HG02870 (cell line): ENCODE results near the gene ACYP2.
"Not testable (repeated sequence)": the region's sequence is repeated elsewhere in the genome, so short reads cannot be mapped to it uniquely, and the experiment has no call there.

Source experiments
- ATAC-seq: cut with Tn5 transposase; IDR thresholded peaks from one replicate; pipeline ENCODE4 v1.9.1; 2021; ENCODE audit warnings: mild to moderate bottlenecking, moderate library complexity; ENCODE audit not compliant: unreplicated experiment

Gene ACYP2

DNA sequence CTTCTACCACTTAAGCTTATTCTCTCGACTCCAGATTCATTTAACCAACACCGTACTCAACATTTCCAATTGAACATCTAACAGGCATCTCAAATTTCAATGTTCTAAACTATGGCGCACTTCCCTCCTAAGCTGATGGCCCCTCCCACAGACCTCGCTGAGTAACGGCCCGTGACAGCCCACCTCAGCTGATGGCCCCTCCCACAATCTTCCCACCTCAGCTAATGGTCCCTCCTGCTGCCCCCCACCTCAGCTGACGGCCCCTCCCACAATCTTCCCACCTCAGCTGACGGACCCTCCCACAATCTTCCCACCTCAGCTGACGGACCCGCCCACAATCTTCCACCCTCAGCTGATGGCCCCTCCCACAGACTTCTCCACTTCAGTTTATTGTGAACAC lies 197.7 kb downstream of the ACYP2 start:
- ATAC-seq, result no peak

DNA sequence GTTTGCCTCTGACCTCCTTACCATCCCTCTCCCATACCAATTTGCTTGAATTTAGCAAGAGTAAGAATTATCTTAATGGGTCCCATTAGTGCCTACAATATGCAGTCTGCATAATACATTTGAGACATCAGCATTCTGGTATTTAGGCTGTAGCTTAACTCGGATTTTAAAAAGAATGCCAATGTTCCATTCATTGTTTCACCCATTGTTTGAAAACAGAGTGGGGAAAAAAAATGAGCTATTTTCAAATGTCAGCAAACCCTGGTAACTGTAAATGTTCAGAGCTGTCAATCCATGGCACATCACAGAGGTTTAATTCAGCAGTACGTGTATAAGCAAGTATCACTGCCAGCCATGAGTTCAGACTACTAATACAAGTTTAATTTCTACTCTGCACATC lies 202.6 kb downstream of the ACYP2 start:
- no peak for ATAC-seq

GRCh38 chr2:54318821-54319220 lies 203.4 kb downstream of the ACYP2 start:
- no peak for ATAC-seq

DNA sequence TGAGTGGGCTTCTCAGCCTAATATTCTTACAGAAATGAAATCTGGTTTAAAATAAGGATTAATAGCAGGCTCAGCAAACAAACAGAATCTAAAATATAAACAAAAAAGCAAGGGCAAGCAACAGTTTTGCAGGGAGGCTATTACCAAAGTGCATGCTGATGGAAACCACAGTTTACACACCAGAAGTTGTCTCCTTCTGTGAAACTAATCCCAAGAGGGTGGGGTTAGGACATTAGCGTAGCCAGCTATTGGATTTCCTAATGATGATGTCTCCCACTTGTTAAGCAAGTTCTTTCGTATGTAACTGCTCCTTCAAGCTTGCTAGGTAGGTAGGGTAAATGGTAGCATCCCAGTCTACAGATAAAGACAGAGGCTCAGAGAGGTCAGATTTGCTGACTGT lies 205.6 kb downstream of the ACYP2 start:
- ATAC-seq, result no peak

DNA sequence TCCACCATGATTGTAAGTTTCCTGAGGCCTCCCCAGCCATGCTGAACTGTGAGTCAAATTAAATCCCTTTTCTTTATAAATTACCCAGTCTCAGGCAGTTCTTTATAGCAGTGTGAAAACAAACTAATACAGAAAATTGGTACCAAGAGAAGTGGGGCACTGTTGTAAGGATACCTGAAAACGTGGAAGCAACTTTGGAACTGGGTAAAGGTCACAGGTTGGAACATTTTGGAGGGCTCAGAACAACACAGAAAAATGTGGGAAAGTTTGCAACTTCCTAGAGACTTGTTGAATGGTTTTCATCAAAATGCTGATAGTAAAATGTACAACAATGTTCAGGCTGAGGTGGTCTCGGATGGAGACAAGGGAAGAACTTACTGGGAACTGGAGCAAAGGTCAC lies 209.1 kb downstream of the ACYP2 start:
- ATAC-seq, result not testable (repeated sequence)

DNA sequence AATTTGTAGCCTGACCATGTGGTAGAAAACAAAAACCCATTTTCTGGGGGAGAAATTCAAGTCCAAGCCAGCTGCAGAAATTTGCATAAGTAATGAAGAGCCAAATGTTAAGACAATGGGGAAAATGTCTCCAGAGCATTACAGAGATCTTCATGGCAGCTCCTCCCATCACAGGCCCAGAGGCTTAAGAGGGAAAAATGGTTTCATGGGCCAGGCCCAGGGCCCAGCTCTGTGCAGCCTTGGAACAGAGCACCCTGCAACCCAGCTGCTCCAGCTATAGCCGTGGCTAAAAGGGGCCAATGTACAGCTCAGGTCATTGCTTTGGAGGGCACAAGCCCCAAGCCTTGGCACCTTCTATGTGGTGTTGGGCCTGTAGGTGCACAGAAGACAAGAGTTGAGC lies 209.7 kb downstream of the ACYP2 start:
- ATAC-seq, result no peak

DNA sequence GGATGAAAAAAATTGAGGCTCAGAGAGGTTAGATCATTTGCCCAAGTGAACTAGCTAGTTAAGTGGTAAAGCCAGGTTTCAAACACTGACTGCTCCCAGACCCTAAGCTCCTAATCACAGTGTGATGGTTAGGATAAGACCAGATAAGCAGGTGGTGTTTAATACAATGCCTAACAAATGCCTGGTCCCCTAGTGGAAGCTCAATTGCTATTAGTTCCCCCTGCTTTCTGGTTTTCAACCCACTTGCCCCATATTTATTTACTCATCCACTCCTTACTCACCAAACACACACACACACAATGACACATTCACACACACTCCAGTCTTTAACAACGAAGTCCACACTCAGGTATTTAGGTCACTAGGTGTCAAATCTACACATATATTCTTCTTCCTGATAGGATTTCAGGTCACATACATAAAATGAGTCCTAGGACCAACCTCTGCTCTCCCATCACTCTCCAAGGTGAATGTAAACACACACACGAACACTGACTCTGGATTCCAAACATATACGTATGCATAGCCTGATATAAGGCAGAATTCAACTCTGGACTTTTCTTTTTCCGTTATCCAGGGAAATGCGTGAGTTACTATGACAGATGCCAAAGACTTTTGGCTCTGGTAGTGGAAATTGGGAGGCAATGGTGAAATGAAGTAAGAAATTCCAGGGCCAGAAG lies 214.2 kb downstream of the ACYP2 start:
- ATAC-seq, result no peak

DNA sequence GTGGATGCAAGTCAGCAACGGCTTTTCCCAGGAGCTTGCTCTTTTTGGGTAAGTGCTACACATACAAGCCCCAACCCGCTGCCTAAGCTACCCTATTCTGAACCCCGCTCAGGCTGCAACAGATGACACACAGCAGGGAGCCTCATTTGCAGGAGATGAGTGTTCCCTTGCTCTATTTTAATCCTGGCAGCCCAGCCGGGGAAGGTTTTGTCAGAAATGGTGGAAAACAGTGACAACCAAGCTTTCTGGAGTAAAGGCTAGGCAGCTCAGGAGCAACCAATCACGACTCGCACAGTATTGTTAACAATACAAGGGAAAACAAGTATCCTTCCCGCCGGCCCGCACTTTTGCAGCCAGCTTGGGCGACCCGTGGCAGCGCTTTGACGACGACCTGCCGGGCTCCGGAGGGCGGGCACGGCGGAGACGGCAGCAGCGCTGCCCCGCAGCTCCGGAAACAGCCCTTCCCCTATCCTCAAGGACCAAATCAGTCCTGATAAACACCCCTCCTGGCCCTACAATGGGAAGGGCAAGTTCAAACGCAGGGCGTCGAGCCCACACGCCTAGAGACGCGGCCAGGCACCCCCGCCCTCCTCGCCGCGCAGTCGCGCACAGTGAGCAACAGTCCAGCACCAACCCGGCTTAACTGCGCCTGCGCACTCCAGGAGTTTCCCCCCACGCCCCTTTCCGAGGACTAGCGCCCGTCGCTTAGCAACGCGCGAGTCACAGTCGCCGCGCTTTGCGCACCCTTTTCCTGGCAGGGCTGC lies 214.9 kb downstream of the ACYP2 start:
- peak; percentile 97 for ATAC-seq

DNA sequence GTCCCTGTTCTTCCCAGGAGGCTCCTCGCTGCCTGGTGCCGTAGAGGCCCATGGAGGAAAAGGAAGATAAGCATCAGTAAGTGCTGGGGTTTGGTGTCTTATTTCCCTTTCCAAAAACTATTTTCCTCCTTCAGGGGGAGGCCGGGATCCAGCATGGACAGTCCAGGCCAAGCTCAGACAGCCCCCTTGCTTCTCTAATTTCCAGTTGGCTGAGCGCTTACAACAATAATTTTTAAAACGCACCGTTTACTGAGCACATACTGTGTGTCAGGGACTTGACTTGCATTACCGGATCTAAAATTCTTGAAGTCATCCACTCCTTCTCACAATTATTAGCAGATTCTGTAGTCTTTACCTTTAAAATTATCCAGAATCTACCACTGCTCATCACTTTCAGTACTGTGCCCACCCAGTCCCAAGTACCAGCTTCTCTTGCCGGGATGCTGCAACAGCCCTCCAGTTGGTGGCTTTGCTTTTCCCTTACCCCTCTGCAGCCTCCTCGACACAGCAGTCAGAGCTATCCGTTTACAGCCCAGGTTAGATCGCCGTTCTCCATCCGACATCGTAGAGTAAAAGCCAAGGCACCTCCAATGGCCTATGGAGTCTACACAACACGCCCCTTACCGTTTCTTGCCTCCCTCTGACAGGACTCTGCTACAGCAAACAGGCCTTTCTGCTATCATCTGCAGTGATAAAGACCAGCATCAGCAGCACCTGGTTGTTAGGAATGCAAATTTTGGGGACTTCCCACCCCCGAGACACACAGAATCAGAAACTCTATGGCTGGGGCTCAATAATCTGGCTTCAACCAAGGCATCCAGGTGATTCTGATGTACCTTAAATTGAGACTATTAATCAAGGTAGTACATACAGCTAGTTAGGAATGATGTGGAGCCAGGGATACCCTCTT lies 215.8 kb downstream of the ACYP2 start:
- peak; percentile 50 for ATAC-seq

DNA sequence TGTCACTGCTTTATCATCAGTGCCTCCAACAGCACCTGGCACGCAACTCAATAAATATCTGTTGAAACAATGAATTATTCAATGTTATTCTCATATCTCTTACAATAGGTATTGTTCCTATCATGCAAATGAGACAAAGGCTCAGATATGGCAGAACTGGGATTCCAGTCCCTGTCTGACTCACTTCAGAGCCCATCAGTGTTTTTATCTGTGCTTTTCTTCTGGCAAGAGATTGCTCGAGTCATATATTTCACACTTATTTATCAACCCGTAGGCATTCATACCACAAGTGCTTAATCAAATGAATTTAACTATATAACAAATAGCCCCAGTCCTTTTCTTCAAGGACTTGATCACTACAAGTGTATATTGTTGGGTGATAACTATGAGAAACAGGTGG lies 217.0 kb downstream of the ACYP2 start:
- ATAC-seq, result no peak

GRCh38 chr2:54336136-54336976 lies 220.9 kb downstream of the ACYP2 start:
- no peak for ATAC-seq

GRCh38 chr2:54336977-54337255 lies 221.5 kb downstream of the ACYP2 start:
- ATAC-seq, result no peak

DNA sequence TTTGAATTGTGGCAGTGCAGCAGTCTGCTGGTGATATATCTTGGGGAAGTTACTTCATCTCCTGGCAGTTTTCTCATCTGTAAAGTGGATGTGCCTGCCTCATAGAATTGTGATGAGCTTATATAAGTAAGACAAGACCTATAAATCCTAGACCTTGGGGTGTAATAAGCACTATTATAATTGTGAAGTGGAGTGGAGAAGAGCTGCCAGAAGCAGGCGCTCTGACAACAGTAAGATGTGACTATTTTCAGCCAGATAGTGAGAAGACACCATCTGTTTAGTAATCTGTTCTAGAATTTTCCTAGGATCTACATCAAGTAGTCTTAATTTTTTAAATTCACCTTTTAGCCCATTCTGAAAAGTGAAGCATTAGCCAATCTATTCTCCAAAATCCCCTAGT lies 226.2 kb downstream of the ACYP2 start:
- no peak for ATAC-seq

DNA sequence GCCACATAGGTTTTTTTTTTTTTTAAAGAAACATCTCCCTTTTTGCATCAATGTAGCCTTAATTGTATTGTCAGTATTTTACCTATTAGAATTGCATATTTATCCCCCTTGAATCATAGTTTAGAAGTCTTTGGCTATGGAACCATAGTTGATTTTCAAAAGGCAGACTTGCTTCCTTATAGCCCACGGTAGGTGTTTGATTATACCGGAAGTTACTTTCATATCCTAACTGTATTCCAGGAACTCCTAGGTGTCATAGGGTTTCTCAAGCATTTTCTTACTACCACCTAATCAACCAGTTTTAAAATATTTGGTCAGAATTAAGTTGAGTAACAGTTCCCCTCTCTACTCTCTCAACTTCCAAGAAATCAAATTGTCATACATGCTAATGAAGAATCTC lies 227.2 kb downstream of the ACYP2 start:
- no peak for ATAC-seq

GRCh38 chr2:54347622-54348021 lies 232.2 kb downstream of the ACYP2 start:
- ATAC-seq, result no peak

DNA sequence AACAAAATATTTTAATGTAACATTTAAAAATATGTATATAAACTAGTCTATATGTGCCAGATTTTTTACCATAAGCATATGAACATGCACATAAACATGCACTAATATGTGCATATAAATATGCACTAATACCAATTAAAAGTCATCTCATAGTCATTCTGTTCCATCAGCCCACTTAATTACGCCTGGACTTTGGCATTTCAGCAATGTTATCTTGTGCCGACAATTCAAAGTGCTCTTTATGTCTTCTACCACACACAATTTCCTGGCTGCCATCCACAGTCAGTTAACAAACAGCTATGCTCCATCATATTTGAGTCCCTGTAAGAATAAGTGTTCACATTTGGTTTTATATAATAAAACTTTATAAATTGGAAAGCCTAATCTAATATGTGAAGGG lies 233.2 kb downstream of the ACYP2 start:
- no peak for ATAC-seq

GRCh38 chr2:54350426-54350825 lies 235.0 kb downstream of the ACYP2 start:
- ATAC-seq, result no peak

DNA sequence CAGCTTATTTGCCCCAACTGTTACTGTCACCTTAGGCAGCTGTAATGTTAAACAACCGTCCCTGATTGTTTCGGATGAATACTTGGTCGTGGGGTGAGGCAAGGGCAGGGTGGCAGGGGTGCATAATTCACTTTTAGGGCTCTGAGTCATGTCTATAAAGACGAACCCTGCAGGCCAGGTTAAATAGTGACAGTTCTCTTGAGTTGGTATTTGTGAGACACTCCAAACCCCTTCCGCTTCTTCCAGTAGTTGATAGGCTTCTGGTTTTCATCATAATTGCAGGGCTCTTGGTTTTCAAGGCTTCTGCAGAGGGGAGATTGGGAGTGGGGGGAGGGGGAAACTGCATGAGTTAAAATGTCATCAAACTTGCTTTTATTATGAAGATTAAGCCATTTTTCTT lies 237.8 kb downstream of the ACYP2 start:
- no peak for ATAC-seq
